Measurements from ENCODE around the gene SSUH2.

DNA sequence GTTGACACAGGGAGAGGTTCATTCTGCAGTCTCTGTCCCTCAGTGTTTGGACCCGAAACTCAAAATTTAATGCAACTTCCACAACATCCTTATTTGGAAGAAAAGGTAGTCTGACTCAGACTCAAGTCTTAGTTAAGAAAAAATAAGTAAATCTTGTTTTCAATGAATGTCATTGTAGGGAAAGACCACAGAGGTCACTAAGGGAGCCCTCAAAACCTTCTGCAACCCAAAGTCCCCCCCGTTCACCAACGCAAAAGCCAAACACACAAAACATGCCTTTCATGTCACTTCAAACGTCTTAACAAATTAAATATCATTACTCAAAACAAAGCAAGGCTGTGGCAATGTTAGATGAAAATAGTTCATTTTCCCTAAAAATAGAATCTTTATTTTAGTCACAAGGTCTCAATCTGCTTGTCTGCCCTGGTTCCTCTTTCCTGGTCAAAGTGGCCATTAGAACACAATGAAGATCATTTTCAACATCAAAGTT, 20.9 kb upstream of the SSUH2 start:
- TF ChIP-seq, protein P1, sequence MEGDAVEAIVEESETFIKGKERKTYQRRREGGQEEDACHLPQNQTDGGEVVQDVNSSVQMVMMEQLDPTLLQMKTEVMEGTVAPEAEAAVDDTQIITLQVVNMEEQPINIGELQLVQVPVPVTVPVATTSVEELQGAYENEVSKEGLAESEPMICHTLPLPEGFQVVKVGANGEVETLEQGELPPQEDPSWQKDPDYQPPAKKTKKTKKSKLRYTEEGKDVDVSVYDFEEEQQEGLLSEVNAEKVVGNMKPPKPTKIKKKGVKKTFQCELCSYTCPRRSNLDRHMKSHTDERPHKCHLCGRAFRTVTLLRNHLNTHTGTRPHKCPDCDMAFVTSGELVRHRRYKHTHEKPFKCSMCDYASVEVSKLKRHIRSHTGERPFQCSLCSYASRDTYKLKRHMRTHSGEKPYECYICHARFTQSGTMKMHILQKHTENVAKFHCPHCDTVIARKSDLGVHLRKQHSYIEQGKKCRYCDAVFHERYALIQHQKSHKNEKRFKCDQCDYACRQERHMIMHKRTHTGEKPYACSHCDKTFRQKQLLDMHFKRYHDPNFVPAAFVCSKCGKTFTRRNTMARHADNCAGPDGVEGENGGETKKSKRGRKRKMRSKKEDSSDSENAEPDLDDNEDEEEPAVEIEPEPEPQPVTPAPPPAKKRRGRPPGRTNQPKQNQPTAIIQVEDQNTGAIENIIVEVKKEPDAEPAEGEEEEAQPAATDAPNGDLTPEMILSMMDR (IDR thresholded peaks at IDR 0.05; ENCODE audit: low read depth, low read length, missing input control): no peak
- TF ChIP-seq GABPA (IDR thresholded peaks at IDR 0.05 in 1 of 2, conservative IDR thresholded peaks at IDR 0.05 in 1 of 2) (no peak), NR2F2 (IDR thresholded peaks at IDR 0.05) (no peak), RXRA (IDR thresholded peaks at IDR 0.05) (no peak), HNF4A (conservative IDR thresholded peaks at IDR 0.05) (no peak)
- TF ChIP-seq, protein P2, sequence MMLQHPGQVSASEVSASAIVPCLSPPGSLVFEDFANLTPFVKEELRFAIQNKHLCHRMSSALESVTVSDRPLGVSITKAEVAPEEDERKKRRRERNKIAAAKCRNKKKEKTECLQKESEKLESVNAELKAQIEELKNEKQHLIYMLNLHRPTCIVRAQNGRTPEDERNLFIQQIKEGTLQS (IDR thresholded peaks at IDR 0.05): no peak
- TF ChIP-seq, protein P3, sequence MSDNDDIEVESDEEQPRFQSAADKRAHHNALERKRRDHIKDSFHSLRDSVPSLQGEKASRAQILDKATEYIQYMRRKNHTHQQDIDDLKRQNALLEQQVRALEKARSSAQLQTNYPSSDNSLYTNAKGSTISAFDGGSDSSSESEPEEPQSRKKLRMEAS (IDR thresholded peaks at IDR 0.05): no peak
